Rectal smooth muscle tissue (tissue), 1 donor: ENCODE data around the gene TEX11.
"Not testable (repeated sequence)": the region's sequence is repeated elsewhere in the genome, so short reads cannot be mapped to it uniquely, and the experiment has no call there.

Experiments used
- H3K27ac ChIP-seq: one replicate; pipeline ENCODE4 v1.7.0; 2013; ENCODE audit warnings: low read depth, low read length, inconsistent platforms
- H3K27me3 ChIP-seq: one replicate; pipeline ENCODE4 v1.7.0; 2013; ENCODE audit warnings: low read length; ENCODE audit not compliant: control insufficient read depth, insufficient read depth
- H3K36me3 ChIP-seq: one replicate; pipeline ENCODE4 v1.7.0; 2013; ENCODE audit warnings: low read length; ENCODE audit not compliant: control insufficient read depth, insufficient read depth
- H3K4me1 ChIP-seq: one replicate; pipeline ENCODE4 v1.7.0; 2013; ENCODE audit warnings: low read length; ENCODE audit not compliant: control insufficient read depth, insufficient read depth
- H3K4me3 ChIP-seq: one replicate; pipeline ENCODE4 v1.7.0; 2013; ENCODE audit warnings: low read length
- H3K9ac ChIP-seq: one replicate; pipeline ENCODE4 v1.7.0; 2013; ENCODE audit warnings: low read length

The TEX11 gene

GRCh38 chrX:70647910-70648309 lies 260.6 kb downstream of the TEX11 start:
- not testable (repeated sequence) for H3K36me3 ChIP-seq, H3K9ac ChIP-seq, H3K27me3 ChIP-seq

GRCh38 chrX:70636218-70636617 lies 272.3 kb downstream of the TEX11 start:
- H3K27ac ChIP-seq = no peak overlapping the region
- H3K4me3 ChIP-seq = no peak overlapping the region
- H3K36me3 ChIP-seq = no peaks in the 10 kb centered on the region
- no peak overlapping the region for H3K9ac ChIP-seq
- H3K27me3 ChIP-seq = peaks cover 2% of the 10 kb centered on the region
- no peaks in the 10 kb centered on the region for H3K4me1 ChIP-seq

More at GRCh38 chrX:70647910-70648309, 260.6 kb downstream of the TEX11 start:
- not testable (repeated sequence) for H3K4me1 ChIP-seq, H3K4me3 ChIP-seq, H3K27ac ChIP-seq

GRCh38 chrX:70635669-70636068 lies 272.8 kb downstream of the TEX11 start:
- Histone ChIP-seq H3K9ac (no peak overlapping the region), H3K4me3 (no peak overlapping the region), H3K4me1 (no peaks in the 10 kb centered on the region)

GRCh38 chrX:70635227-70635626 lies 273.3 kb downstream of the TEX11 start:
- Histone ChIP-seq H3K4me3 (no peak overlapping the region), H3K9ac (no peak overlapping the region), H3K4me1 (no peaks in the 10 kb centered on the region), H3K36me3 (no peaks in the 10 kb centered on the region), H3K27ac (no peak overlapping the region), H3K27me3 (peaks cover 2% of the 10 kb centered on the region)

More at GRCh38 chrX:70635669-70636068, 272.8 kb downstream of the TEX11 start:
- H3K27ac ChIP-seq = no peak overlapping the region
- no peaks in the 10 kb centered on the region for H3K36me3 ChIP-seq
- H3K27me3 ChIP-seq = peaks cover 2% of the 10 kb centered on the region

GRCh38 chrX:70621743-70622142 lies 286.8 kb downstream of the TEX11 start:
- Histone ChIP-seq H3K4me3 (no peak overlapping the region), H3K27ac (no peak overlapping the region), H3K9ac (no peak overlapping the region), H3K4me1 (no peaks in the 10 kb centered on the region), H3K27me3 (no peaks in the 10 kb centered on the region), H3K36me3 (no peaks in the 10 kb centered on the region)

GRCh38 chrX:70618467-70618866 lies 290.0 kb downstream of the TEX11 start:
- Histone ChIP-seq H3K27me3 (no peaks in the 10 kb centered on the region), H3K4me3 (no peak overlapping the region), H3K27ac (no peak overlapping the region), H3K4me1 (no peaks in the 10 kb centered on the region), H3K9ac (no peak overlapping the region), H3K36me3 (no peaks in the 10 kb centered on the region)

GRCh38 chrX:70613295-70613694 lies 295.2 kb downstream of the TEX11 start:
- no peaks in the 10 kb centered on the region for H3K36me3 ChIP-seq
- H3K4me1 ChIP-seq = no peaks in the 10 kb centered on the region
- no peak overlapping the region for H3K9ac ChIP-seq
- H3K4me3 ChIP-seq = no peak overlapping the region
- no peak overlapping the region for H3K27ac ChIP-seq
- H3K27me3 ChIP-seq = no peaks in the 10 kb centered on the region

- Histone ChIP-seq H3K27me3 (no peaks in the 10 kb centered on the region), H3K27ac (no peak overlapping the region), H3K36me3 (no peaks in the 10 kb centered on the region), H3K4me1 (no peaks in the 10 kb centered on the region), H3K4me3 (no peak overlapping the region), H3K9ac (no peak overlapping the region)
Observed at GRCh38 chrX:70605352-70605751, 303.2 kb downstream of the TEX11 start.

GRCh38 chrX:70592091-70592490 lies 316.4 kb downstream of the TEX11 start:
- H3K9ac ChIP-seq = no peak overlapping the region
- no peaks in the 10 kb centered on the region for H3K4me1 ChIP-seq
- no peak overlapping the region for H3K27ac ChIP-seq
- no peaks in the 10 kb centered on the region for H3K36me3 ChIP-seq
- H3K4me3 ChIP-seq = no peak overlapping the region
- no peaks in the 10 kb centered on the region for H3K27me3 ChIP-seq

GRCh38 chrX:70587158-70587557 lies 321.4 kb downstream of the TEX11 start:
- H3K4me3 ChIP-seq, H3K27me3 ChIP-seq, H3K9ac ChIP-seq, H3K27ac ChIP-seq, H3K4me1 ChIP-seq, H3K36me3 ChIP-seq: not testable (repeated sequence)

GRCh38 chrX:70577442-70577841 lies 331.1 kb downstream of the TEX11 start:
- no peak overlapping the region for H3K9ac ChIP-seq
- no peaks in the 10 kb centered on the region for H3K36me3 ChIP-seq
- H3K4me1 ChIP-seq = no peaks in the 10 kb centered on the region
- H3K27ac ChIP-seq = no peak overlapping the region
- H3K4me3 ChIP-seq = no peak overlapping the region
- H3K27me3 ChIP-seq = no peaks in the 10 kb centered on the region

GRCh38 chrX:70569922-70570576 lies 338.5 kb downstream of the TEX11 start:
- not testable (repeated sequence) for H3K27ac ChIP-seq

GRCh38 chrX:70554948-70555347 lies 353.6 kb downstream of the TEX11 start:
- Histone ChIP-seq H3K9ac (no peak overlapping the region), H3K4me3 (no peak overlapping the region), H3K27ac (no peak overlapping the region), H3K4me1 (no peaks in the 10 kb centered on the region), H3K27me3 (no peaks in the 10 kb centered on the region), H3K36me3 (no peaks in the 10 kb centered on the region)

More at GRCh38 chrX:70569922-70570576, 338.5 kb downstream of the TEX11 start:
- not testable (repeated sequence) for H3K4me3 ChIP-seq, H3K36me3 ChIP-seq, H3K9ac ChIP-seq, H3K4me1 ChIP-seq, H3K27me3 ChIP-seq
